K562 (cell line): ENCODE results near the gene KRT14. TPM values are rescaled to one million over a fixed set of nuclear protein-coding genes. Genes with fewer than 3 reads are reported as not detected.

Experiments used
- ATAC-seq: fragments of 200-7000 bp; cut with Tn5 transposase; 3 replicates; pipeline ENCODE4 v1.9.1; 2020; ENCODE audit warnings: moderate library complexity
- BruUV-seq: library from RNA; stranded (reverse); fragments of 400-500 nt; replicated peaks from 2 replicates; lab custom pipeline; 2021; lab: Mats Ljungman, UMichigan
- CTCF ChIA-PET: fragments of 300-600 bp; formaldehyde crosslinking; extraction: SDS; loops from one replicate; lab custom pipeline; 2021; ENCODE audit warnings: low intra/inter-chr PET ratio; lab: Yijun Ruan, JAX
- POLR2A ChIA-PET: fragments of 300-600, 350-650 bp; sonication (Branson Sonifier 250); formaldehyde crosslinking; extraction: SDS; loops from one replicate; lab custom pipeline; 2021; ENCODE audit warnings: antibody characterized with exemption, inconsistent platforms; lab: Yijun Ruan, JAX
- DNase-seq, 4 experiments: peaks; one replicate each; pipeline versions ENCODE4 v3.0.0 to v3.0.0-alpha.2; 2011 to 2018; ENCODE audit warnings: low spot score in 3 of 4, mixed read lengths in 3 of 4; ENCODE audit errors: extremely low read depth in 1 of 4
- FAIRE-seq: peaks from 2 replicates; lab custom pipeline; 2011; peaks lifted over from hg19 to GRCh38; lab: Jason Lieb, UNC
- H2AFZ ChIP-seq: 2 replicates; pipeline ENCODE4 v1.6.0; 2011; ENCODE audit warnings: low read depth, low read length, control low read depth, inconsistent platforms
- H3K27ac ChIP-seq: fragments of 200-600 bp; 3 replicates; pipeline ENCODE4 v1.8.0; 2011; ENCODE audit warnings: low read depth, mild to moderate bottlenecking, control low read depth, inconsistent platforms, low read length, moderate library complexity, mixed read lengths; ENCODE audit errors: extremely low read depth
- H3K27me3 ChIP-seq, 2 experiments: fragments of 300-600 bp in 1 of 2; 2 replicates in 1 of 2; 3 replicates in 1 of 2; pipeline versions ENCODE4 v1.6.0 to v1.8.0; 2011; ENCODE audit warnings: inconsistent platforms in 2 of 2, low read length in 2 of 2, mild to moderate bottlenecking in 1 of 2, mixed read lengths in 1 of 2, moderate library complexity in 1 of 2; ENCODE audit not compliant: control insufficient read depth in 2 of 2, insufficient read depth in 2 of 2
- H3K36me3 ChIP-seq: fragments of 300-600 bp; 3 replicates; pipeline ENCODE4 v1.8.0; 2011; ENCODE audit warnings: mild to moderate bottlenecking, low read length, inconsistent platforms; ENCODE audit not compliant: control insufficient read depth, insufficient read depth
- H3K4me1 ChIP-seq, 2 experiments: fragments of 200-600 bp in 1 of 2; replicated peaks in 1 of 2; 2 replicates in 1 of 2; 3 replicates in 1 of 2; pipeline versions ENCODE4 v1.5.1 to v1.8.0; 2011; ENCODE audit warnings: inconsistent platforms in 2 of 2, low read length in 2 of 2, mild to moderate bottlenecking in 1 of 2, mixed read lengths in 1 of 2, moderate library complexity in 1 of 2; ENCODE audit not compliant: control insufficient read depth in 2 of 2, insufficient read depth in 2 of 2
- H3K4me2 ChIP-seq: 2 replicates; pipeline ENCODE4 v1.6.1; 2011; ENCODE audit warnings: low read length, control low read depth, inconsistent platforms, mixed read lengths; ENCODE audit not compliant: insufficient read depth
- H3K4me3 ChIP-seq: fragments of 200-600 bp; sonication (generic), shearing (Covaris generic); 2 replicates; pipeline ENCODE4 v1.5.1; 2016; ENCODE audit warnings: control low read depth, inconsistent platforms
- H3K79me2 ChIP-seq: fragments of 200-600 bp; 3 replicates; pipeline ENCODE4 v1.8.0; 2011; ENCODE audit warnings: low read length, inconsistent platforms; ENCODE audit not compliant: control insufficient read depth, insufficient read depth
- H3K9ac ChIP-seq, 2 experiments: 2 replicates each; pipeline versions ENCODE4 v1.6.0 to v1.6.1; 2011; ENCODE audit warnings: low read depth in 2 of 2, low read length in 2 of 2, control low read depth in 1 of 2, inconsistent platforms in 1 of 2, mild to moderate bottlenecking in 1 of 2, mixed read lengths in 1 of 2; ENCODE audit not compliant: insufficient read depth in 1 of 2
- H3K9me1 ChIP-seq: one replicate; pipeline ENCODE4 v1.6.0; 2011; ENCODE audit warnings: inconsistent platforms, mild to moderate bottlenecking, low read length, moderate library complexity; ENCODE audit not compliant: control insufficient read depth, insufficient read depth
- H3K9me3 ChIP-seq: replicated peaks from 2 replicates; pipeline ENCODE4 v1.5.1; 2011; ENCODE audit warnings: low read depth, low read length, inconsistent platforms; ENCODE audit not compliant: control insufficient read depth, insufficient read depth
- H4K20me1 ChIP-seq: replicated peaks from 2 replicates; pipeline ENCODE4 v1.6.1; 2011; ENCODE audit warnings: low read length, inconsistent platforms, mixed read lengths; ENCODE audit not compliant: control insufficient read depth, insufficient read depth
- FOS ChIP-seq: IDR thresholded peaks from 3 replicates; pipeline ENCODE4 v1.6.1; 2011; ENCODE audit not compliant: insufficient read length; ENCODE audit errors: extremely low read depth
- LARP7 ChIP-seq: fragments of 450-650 bp; IDR thresholded peaks from 2 replicates; pipeline ENCODE4 v1.6.1; 2016
- MBD1 ChIP-seq: fragments of 250-450 bp; sonication (Bioruptor Pico); IDR thresholded peaks from 2 replicates; pipeline ENCODE4 v1.8.0; 2022; ENCODE audit warnings: inconsistent platforms
- PHB2 ChIP-seq: fragments of 450-650 bp; IDR thresholded peaks from 2 replicates; pipeline ENCODE4 v1.6.1; 2017; ENCODE audit warnings: low read depth
- ZBED1 ChIP-seq: IDR thresholded peaks from 2 replicates; pipeline ENCODE4 v1.6.1; 2014
- ZKSCAN3 ChIP-seq: fragments of 250-450 bp; sonication (Bioruptor Pico); IDR thresholded peaks from 2 replicates; pipeline ENCODE4 v1.4.0; 2020
- ZNF232 ChIP-seq: sonication (generic); formaldehyde crosslinking; IDR thresholded peaks from 2 replicates; pipeline ENCODE4 v1.8.0; 2022; ENCODE audit warnings: mild to moderate bottlenecking, missing genetic modification reagents
- WGBS: fragments of 100-300 bp; shearing (Covaris generic); methylation state at CpG from one replicate; pipeline ENCODE4 v1.1.6; 2016; ENCODE audit warnings: low coverage, mixed read lengths; ENCODE audit not compliant: insufficient coverage; ENCODE audit errors: missing lambda C conversion rate; 5-methylcytosine and 5-hydroxymethylcytosine counted together
- in situ Hi-C: fragments of 300-500 bp; cut with MboI; formaldehyde crosslinking; loops from 4 replicates; pipeline ENCODE4 v1.15.0; 2018; ENCODE audit warnings: inconsistent platforms, mixed read lengths
- intact Hi-C: fragments of 100-400 bp; cut with micrococcal nuclease; formaldehyde crosslinking; loops from 2 replicates; pipeline ENCODE4 v1.14.2; 2022
- polyA plus RNA-seq, 8 experiments: library from polyadenylated mRNA; depleted of rRNA in 4 of 8; stranded (reverse) in 5 of 8; unstranded in 3 of 8; fragments of >200 nt; fragmentation: Nextera tagmentation in 2 of 8; fragmentation: Illumina TruSeq in 1 of 8; extraction: Ambion mirVana in 2 of 8; extraction: Trizol in 1 of 8; gene quantifications; 2 replicates each; pipeline versions ENCODE4 v1.2.1 to v1.2.3, GENCODE V29; 2011 to 2014; ENCODE audit warnings: inconsistent platforms in 1 of 8, missing spikeins in 1 of 8
- total RNA-seq, 7 experiments: library from RNA; depleted of rRNA in 6 of 7; stranded (reverse); fragments of >200 nt in 6 of 7; fragmentation: Illumina TruSeq in 2 of 7; extraction: Trizol in 2 of 7; gene quantifications; 2 replicates each; pipeline versions ENCODE4 v1.2.1 to v1.2.3, GENCODE V29; 2011 to 2021; ENCODE audit warnings: low replicate concordance in 1 of 7

Gene KRT14
- total and polyA plus RNA-seq, 9 of the 15 experiments (the other 6 are each of a cell fraction or from before 2014, with no cell fraction given) = 0.22 TPM; not detected in 8

GRCh38 chr17:41578971-41579370 lies 7.7 kb downstream of the KRT14 start:
- no peaks in the 10 kb centered on the region for H3K36me3 ChIP-seq
- H3K27me3 ChIP-seq = peaks cover 0 to 18% of the 10 kb centered on the region in 2 experiments; a peak in 2 of 5 replicates
- 16% methylated on average over 4 of the region's 5 CpGs for WGBS
- in situ Hi-C loops = no loop called here
- H3K4me3 ChIP-seq = no peak overlapping the region
- no TSS peak for BruUV-seq
- no peaks in the 10 kb centered on the region for H3K79me2 ChIP-seq
- peak overlapping the region; percentile 92; the same call in 1 of the 2 replicates for H2AFZ ChIP-seq
- ChIA-PET POLR2A (interaction anchor here (0.6 to 1.3 kb wide), 7 partner anchors 13 to 82 kb away, joined by 3 to 6 read pairs (median 3); no protein-coding TSS in a partner anchor), CTCF (interaction anchor here (0.9 to 3.6 kb wide), 5 partner anchors 30 to 84 kb away, joined by 3 to 21 read pairs (median 7); no protein-coding TSS in a partner anchor)
- FAIRE-seq (no peak), ATAC-seq (no peak; the same call in 2 of the 3 replicates), DNase-seq (no peak)
- H3K4me1 ChIP-seq = peaks cover 2 to 9% of the 10 kb centered on the region in 2 experiments; a peak in 3 of 5 replicates
- no peak overlapping the region for H3K27ac ChIP-seq
- H3K9me1 ChIP-seq = no peaks in the 10 kb centered on the region
- H3K4me2 ChIP-seq = no peak overlapping the region
- H3K9ac ChIP-seq = no peak overlapping the region
- no peaks in the 10 kb centered on the region for H3K9me3 ChIP-seq
- no peaks in the 10 kb centered on the region for H4K20me1 ChIP-seq
- TF ChIP-seq ZKSCAN3 (CRISPR knock-in tag) (no peak), MBD1 (CRISPR knock-in tag) (no peak), FOS (no peak), LARP7 (no peak), PHB2 (no peak), ZNF232 (CRISPR knock-in tag) (no peak), ZBED1 (no peak)
- intact Hi-C loops = loop anchor here (1.0 kb wide), 1 partner anchor 67 kb away; no protein-coding TSS in a partner anchor
